Activated CD8-positive, alpha-beta memory T cell treated with anti-CD3 and anti-CD28 coated beads, Interleukin-2, amount 50 U/mL, for 4 hours (primary cell): ENCODE results near the gene HOXA13.

Experiments used
- DNase-seq: peaks from one replicate; pipeline ENCODE4 v3.0.0-alpha.2; 2020

The HOXA13 gene

GRCh38 chr7:27199849-27200760 lies at the start of gene HOXA13:
Gene HOXA13 (minus strand): TSS chr7:27200091. CDS start chr7:27200077, 14 bp downstream.
- DNase-seq = peak; percentile 42

DNA sequence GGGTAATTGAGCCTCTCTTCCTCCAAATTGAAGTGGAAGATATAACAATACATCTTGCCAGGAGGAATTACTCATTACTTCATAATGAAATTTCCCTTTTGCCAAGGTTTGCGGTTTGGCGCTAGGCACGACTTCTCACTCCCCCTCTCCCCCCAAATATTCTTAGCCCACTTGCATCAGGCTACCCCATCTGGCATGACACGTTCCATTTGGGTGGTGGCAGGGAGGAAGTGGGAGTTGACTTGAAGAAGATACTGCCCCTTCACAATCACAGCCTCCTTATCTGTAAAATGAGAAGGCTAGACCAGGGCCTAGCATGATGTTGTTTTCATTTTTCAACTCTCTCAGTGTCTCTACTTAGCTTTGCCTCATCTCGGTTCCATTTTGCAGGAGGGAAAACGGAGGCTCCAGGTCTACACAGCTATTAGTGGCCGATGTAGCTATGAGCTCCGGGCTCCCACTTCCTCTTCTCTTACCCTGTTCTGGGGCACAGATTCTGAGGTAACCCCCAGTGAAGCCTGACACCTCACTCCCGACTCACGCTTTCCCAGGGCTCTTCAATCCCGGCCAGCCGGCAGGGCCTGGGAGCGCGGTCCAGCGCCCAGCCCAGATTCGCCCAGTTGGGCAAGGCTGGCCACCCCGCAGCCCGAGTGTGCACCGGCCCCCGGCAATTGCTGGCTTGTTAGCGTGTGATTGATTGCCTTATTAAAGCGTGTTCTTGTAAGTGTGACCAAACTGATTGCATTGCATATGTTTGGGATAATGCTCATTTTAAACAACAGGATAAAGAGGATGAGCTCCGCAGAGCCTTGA lies 49.2 kb upstream of the HOXA13 start:
- no peak for DNase-seq

DNA sequence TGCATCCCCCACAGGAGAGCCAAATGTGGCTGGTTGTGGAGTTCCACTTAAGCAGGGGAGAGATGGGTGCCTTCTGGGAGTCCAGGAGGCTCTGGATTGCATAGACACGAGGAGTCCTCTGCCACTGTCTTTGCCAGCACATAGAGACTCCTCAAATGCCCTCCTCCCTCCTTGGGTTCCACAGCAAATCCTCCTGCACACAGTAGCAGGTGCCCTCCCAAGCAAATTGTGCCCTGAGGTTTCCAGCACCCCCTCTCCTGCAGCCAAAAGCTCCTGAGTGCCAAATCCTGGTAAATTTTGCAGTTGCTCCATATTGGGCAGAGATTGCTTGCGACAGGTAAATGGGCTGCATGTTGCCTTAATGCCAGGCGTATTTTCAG lies 48.5 kb upstream of the HOXA13 start:
- DNase-seq = no peak

- DNase-seq = no peak
These were observed 47.8 kb upstream of the HOXA13 start for GRCh38 chr7:27247452-27248426.

- no peak for DNase-seq
These were observed 47.1 kb upstream of the HOXA13 start for GRCh38 chr7:27247000-27247399.

GRCh38 chr7:27245798-27246691 lies 46.2 kb upstream of the HOXA13 start:
- no peak for DNase-seq

DNA sequence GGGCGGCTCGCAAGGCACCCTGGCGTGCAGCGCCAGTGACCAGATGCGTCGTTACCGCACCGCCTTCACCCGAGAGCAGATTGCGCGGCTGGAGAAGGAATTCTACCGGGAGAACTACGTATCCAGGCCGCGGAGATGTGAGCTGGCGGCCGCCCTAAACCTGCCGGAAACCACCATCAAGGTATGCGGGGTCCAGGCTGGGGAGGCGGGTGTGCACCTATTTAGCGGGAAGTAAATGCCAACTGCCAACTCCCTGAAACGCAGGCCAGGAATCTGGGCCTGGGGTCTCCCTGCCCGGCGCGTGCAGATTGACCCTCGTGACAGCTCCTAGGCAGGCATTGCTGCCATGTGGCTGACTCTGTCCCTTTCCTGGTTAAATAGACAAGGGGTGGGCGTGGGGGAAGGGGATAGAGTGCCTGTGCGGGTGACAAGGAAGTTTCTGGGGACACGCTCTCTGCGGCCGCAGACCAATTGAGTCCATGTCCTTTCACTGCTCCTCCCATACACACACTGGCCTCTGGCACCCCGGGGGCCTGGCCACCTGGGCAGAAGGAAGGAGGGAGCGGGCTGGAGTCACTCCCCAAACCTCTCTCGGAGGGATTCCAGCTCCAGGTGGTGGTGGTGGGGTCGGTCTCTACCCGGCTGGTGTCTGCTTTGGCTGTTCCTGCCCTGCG lies 45.4 kb upstream of the HOXA13 start:
- no peak for DNase-seq

DNA sequence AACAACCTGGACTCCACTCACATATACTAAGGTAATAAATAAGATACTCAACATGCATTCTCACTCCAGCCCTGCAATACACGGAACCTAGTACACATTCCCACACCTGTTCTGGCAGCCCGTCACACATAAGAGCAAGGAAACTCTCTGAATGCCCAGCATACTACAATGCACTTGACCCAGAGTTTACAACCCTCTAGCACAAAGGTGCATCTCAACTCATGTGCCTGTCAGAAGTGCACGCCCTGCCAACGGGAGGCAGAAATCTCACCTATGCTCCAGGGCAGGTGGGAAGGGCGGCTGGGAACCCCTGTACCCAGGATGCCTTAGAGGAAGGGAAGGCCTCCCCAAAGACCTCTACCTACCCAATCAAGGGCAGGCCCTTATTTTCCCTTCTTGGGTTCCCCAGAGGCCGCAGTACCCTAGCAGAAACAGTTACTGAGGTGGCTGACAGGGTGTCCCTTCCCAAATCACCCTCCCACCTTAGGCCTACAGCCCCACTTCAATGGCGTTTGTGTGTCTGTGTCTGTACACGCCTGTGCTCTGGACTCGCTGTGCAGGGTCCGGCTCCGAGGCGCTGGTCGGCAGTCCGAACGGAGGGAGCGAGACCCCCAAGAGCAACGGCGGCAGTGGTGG lies 44.7 kb upstream of the HOXA13 start:
- DNase-seq = no peak

DNA sequence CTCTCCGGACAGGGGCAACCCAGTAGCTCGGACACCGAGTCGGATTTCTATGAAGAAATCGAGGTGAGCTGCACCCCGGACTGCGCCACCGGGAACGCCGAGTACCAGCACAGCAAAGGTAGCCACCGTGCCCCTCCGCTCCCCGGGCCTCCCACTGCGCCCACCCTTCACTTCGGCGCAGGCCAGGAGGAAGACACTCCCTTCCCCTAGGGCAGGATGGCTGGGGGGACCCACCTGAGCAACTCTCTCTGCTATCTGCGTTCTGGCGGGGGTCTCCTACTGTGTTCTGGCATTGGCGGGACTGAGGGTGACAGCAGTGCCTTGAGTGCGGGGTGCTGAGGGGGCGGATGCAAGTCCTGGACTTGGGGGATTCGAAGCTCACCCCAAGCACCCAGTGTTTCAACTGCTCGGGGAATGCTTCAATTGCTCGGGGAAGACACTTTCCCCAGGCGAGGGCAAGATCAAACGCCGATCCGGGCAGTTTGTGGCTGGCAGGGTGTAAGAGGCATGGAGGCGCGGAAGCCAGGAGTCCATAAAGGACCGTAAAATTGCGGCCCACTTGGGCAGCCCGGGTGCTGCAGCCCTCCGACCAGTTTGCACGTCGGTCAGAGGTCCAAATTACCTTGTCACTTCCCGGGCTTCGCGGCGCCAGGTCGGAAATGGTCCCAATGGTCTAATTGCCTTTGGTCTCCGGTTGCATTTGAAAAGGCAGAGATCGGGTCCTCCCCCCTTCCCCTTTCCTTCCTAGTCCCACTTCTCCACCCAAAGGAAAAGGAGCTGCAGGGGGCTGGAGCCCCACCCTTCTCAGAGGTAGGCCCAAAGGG lies 43.7 kb upstream of the HOXA13 start:
- no peak for DNase-seq

DNA sequence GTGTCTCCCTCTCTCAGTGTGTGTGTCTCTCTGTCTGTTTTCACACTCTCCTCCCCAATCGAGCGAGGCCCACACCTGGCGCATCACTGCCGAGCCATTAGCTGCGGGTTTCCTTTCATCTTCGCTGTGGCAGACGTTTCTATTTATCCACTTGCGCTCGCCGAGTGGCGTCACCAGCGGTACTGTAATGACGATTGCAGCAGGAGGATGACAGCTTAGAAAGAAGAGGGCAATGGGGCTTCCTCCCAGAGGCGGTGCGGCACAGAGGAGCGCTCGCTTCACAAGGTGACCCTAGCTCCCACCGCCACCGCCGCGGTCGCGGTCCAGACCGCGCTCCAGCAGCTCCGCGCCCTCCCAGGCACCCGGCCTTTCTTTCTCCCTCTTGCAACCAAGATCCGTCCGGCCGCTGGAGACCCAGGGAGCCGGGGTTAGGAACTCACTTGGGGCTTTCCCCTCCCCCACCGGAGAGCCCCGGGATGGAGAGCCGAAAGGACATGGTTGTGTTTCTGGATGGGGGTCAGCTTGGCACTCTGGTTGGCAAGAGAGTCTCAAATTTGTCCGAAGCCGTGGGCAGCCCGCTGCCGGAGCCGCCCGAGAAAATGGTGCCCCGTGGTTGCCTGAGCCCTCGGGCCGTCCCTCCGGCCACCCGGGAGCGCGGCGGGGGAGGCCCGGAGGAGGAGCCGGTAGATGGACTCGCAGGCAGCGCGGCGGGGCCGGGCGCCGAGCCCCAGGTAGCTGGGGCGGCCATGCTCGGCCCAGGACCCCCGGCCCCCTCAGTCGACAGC lies 42.9 kb upstream of the HOXA13 start, which contains the start of gene EVX1:
TSS of gene EVX1 (plus strand) at position 248 of the 785 bp plus-strand sequence. CDS start at position 477, 229 bp downstream.
- no peak for DNase-seq

DNA sequence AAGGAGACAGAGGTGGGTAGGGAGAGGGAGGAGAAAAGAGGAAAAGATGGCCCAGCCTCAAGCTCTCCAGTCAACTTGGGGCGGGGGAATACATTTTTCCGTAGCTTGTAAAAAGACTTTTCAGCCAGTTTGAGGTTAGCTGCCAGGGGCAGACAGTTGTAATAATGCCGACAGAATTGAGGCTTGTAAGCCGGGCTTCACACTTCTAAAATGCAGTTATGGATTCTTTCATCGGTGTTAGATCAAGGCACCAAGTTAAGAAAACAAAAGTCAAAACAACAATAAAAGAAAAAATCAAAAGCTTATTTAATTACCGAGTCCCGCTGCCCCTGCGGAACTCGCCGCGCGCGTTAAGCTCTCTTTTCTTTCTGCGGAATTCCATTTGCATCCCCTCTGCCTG lies 42.3 kb upstream of the HOXA13 start:
- DNase-seq = no peak

DNA sequence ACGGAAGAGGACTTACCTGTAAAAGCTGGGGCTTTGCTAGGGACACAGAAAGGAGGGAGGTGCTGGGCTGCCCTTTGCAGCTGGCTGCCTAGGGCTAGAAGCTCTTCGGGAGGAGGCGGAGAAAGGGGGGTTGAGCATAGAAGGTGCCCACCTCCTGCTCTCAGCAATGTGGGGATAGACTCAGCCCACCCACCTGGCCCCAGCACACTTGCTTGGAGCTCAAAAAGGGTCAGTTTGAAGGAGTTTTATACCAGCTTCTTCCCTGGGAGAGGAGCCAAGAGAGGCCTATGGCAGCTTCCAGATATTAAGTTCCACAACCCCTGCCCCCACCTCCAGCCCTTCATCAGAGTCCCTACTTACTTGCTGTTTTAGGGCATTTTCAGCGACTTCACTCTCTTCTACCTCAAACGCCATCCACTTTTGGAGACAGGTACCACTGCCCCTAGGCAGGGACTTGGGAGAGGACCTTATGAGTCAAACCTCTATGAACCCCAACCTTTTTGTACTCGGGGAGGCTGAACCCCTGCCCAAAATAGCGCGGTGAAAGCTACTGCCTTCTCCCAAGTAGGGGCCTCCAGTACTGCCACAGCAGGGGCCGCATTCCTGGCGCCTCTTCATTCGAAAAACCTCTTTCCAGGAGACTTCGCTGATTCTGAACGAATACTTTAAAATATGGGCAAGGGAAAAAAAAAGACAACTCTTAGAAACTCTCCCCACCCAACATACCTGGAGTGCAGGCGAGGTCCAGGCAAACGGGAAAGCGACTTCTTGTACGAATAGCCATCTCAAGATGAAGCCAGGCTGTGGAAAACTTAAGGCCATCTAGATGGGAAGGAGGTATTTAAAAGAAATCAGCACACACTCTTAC lies 41.5 kb upstream of the HOXA13 start:
- DNase-seq = no peak

DNA sequence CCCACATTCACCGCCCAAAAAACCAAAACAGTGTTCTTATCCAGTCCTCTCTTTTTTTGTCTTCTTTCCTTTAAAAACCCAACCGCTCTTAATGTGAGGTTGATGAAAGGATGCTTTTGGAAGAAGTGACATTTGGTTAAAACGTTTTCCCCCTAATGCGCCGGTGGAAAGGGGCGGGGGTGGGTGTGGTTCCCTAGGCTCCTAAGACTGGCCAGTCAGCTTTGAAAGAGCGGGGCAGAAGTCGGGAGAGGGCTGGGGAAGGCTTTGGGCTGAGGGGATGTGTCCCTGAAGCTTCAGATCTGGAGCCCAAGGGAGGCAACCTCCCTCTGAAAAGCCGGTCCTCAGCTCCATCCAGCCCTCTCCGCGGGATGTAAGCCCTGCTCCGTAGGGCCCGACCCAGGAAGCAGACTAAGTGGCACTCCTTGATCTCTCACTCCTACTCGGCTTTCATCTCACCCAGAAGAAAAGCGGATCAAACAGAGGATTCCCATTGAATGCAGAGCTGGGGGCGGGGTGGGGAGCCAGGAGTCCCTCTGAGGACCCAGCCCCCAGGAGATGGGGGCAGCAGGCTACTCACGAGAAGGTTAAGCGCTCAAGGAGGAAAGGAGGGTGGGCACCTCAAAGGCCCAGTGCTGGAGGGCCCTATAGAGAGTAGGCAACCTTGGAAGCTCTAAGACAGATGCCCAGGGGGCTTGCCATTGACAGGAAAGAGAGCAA lies 40.3 kb upstream of the HOXA13 start:
- no peak for DNase-seq

- no peak for DNase-seq
These were observed 39.6 kb upstream of the HOXA13 start for GRCh38 chr7:27239387-27240014.

GRCh38 chr7:27238979-27239386 lies 39.1 kb upstream of the HOXA13 start:
- DNase-seq = no peak

GRCh38 chr7:27237735-27238334 lies 37.9 kb upstream of the HOXA13 start:
- DNase-seq = no peak
